Endothelial cell of umbilical vein (primary cell): ENCODE measurements around the gene IGFBP6. TPM values are rescaled to one million over a fixed set of nuclear protein-coding genes. Genes with fewer than 3 reads are reported as not detected.
A peak's percentile ranks its signal among the peaks of the same experiment; 100 is the strongest.

ENCODE experiments used
- BruUV-seq: library from RNA; stranded (reverse); fragments of 400-500 nt; replicated peaks from 2 replicates; lab custom pipeline; 2021; lab: Mats Ljungman, UMichigan
- CTCF ChIA-PET: fragments of 300-600, 350-600 bp; sonication (Branson Sonifier 250); formaldehyde crosslinking; loops from one replicate; lab custom pipeline; 2021; ENCODE audit warnings: antibody characterized with exemption, inconsistent platforms; lab: Charles Lee
- POLR2A ChIA-PET: fragments of 300-600, 350-600 bp; sonication (Branson Sonifier 250); formaldehyde crosslinking; loops from one replicate; lab custom pipeline; 2021; ENCODE audit warnings: antibody characterized with exemption, inconsistent platforms; lab: Charles Lee
- DNase-seq: peaks from one replicate; pipeline ENCODE4 v3.0.0-alpha.2; 2011; ENCODE audit warnings: low read depth, low spot score
- FAIRE-seq: peaks from 2 replicates; lab custom pipeline; 2011; peaks lifted over from hg19 to GRCh38; lab: Jason Lieb, UNC
- H2AFZ ChIP-seq: 2 replicates; pipeline ENCODE4 v1.6.0; 2012; ENCODE audit warnings: low read depth, low read length, control low read depth, inconsistent platforms
- H3K27ac ChIP-seq: 2 replicates; pipeline ENCODE4 v1.5.1; 2011; ENCODE audit warnings: low read depth, mild to moderate bottlenecking, control low read depth, low read length, moderate library complexity; ENCODE audit not compliant: insufficient read depth
- H3K27me3 ChIP-seq, 2 experiments: 2 replicates each; pipeline versions ENCODE4 v1.6.0 to v1.6.1; 2011; ENCODE audit warnings: low read length in 2 of 2, mixed read lengths in 1 of 2; ENCODE audit not compliant: control insufficient read depth in 2 of 2, insufficient read depth in 2 of 2
- H3K36me3 ChIP-seq, 2 experiments: 2 replicates in 1 of 2; 3 replicates in 1 of 2; pipeline ENCODE4 v1.5.1; 2011; ENCODE audit warnings: low read length in 2 of 2, mild to moderate bottlenecking in 1 of 2, moderate library complexity in 1 of 2; ENCODE audit not compliant: control insufficient read depth in 2 of 2, insufficient read depth in 2 of 2; ENCODE audit errors: extremely low read depth in 1 of 2
- H3K4me1 ChIP-seq: 3 replicates; pipeline ENCODE4 v1.5.1; 2011; ENCODE audit warnings: mild to moderate bottlenecking, low read length; ENCODE audit not compliant: control insufficient read depth, insufficient read depth; ENCODE audit errors: extremely low read depth
- H3K4me2 ChIP-seq: 2 replicates; pipeline ENCODE4 v1.6.1; 2011; ENCODE audit warnings: low read length, control low read depth, mixed read lengths; ENCODE audit not compliant: insufficient read depth
- H3K4me3 ChIP-seq, 3 experiments: fragments of 200-600 bp in 1 of 3; sonication (generic), shearing (Covaris generic) in 1 of 3; replicated peaks in 1 of 3; 2 replicates each; pipeline ENCODE4 v1.5.1; 2011 to 2016; ENCODE audit warnings: control low read depth in 3 of 3, low read length in 3 of 3, mild to moderate bottlenecking in 2 of 3, inconsistent platforms in 1 of 3, low read depth in 1 of 3, moderate library complexity in 1 of 3; ENCODE audit not compliant: insufficient read depth in 1 of 3
- H3K79me2 ChIP-seq: 2 replicates; pipeline ENCODE4 v1.6.0; 2012; ENCODE audit warnings: low read length, inconsistent platforms; ENCODE audit not compliant: control insufficient read depth, insufficient read depth
- H3K9ac ChIP-seq: replicated peaks from 2 replicates; pipeline ENCODE3; 2011; ENCODE audit warnings: low read length, control low read depth; ENCODE audit not compliant: insufficient read depth; ENCODE audit errors: extremely low read depth
- H3K9me1 ChIP-seq: replicated peaks from 3 replicates; pipeline ENCODE4 v1.6.0; 2011; ENCODE audit warnings: mild to moderate bottlenecking, low read length; ENCODE audit not compliant: control insufficient read depth, insufficient read depth; ENCODE audit errors: extremely low read depth
- H3K9me3 ChIP-seq: replicated peaks from 2 replicates; pipeline ENCODE4 v1.5.1; 2012; ENCODE audit warnings: low read length, inconsistent platforms; ENCODE audit not compliant: control insufficient read depth, insufficient read depth
- H4K20me1 ChIP-seq: replicated peaks from 2 replicates; pipeline ENCODE3; 2011; ENCODE audit warnings: mild to moderate bottlenecking, low read length; ENCODE audit not compliant: control insufficient read depth, insufficient read depth; ENCODE audit errors: extremely low read depth
- EZH2 ChIP-seq: IDR thresholded peaks from 2 replicates; pipeline ENCODE4 v1.6.1; 2012; ENCODE audit warnings: borderline replicate concordance, low read depth, mild to moderate bottlenecking, moderate library complexity, low read length, inconsistent platforms; ENCODE audit not compliant: severe bottlenecking
- FOS ChIP-seq: IDR thresholded peaks from 2 replicates; pipeline ENCODE4 v1.6.1; 2011; ENCODE audit warnings: mild to moderate bottlenecking, low read length, moderate library complexity, borderline replicate concordance; ENCODE audit not compliant: insufficient read depth
- GATA2 ChIP-seq: IDR thresholded peaks from 2 replicates; pipeline ENCODE4 v1.7.0; 2011; ENCODE audit warnings: low read depth, mild to moderate bottlenecking, moderate library complexity, mixed read lengths, low read length; ENCODE audit not compliant: insufficient read length, insufficient read depth
- JUN ChIP-seq: IDR thresholded peaks from 2 replicates; pipeline ENCODE4 v1.6.1; 2011; ENCODE audit warnings: borderline replicate concordance, low read depth; ENCODE audit not compliant: insufficient read length, insufficient read depth
- MYC ChIP-seq: IDR thresholded peaks from one replicate; pipeline ENCODE4 v1.6.1; 2011; ENCODE audit warnings: mild to moderate bottlenecking, low read depth, low read length
- POLR2A ChIP-seq: IDR thresholded peaks from 2 replicates; pipeline ENCODE4 v1.6.1; 2012; ENCODE audit warnings: low read depth, mild to moderate bottlenecking, control low read depth, low read length
- POLR2AphosphoS5 ChIP-seq: IDR thresholded peaks from 2 replicates; pipeline ENCODE4 v1.6.1; 2012; ENCODE audit warnings: low read depth, mild to moderate bottlenecking, control low read depth, low read length, moderate library complexity; ENCODE audit not compliant: insufficient read depth
- dilution Hi-C: fragments of 300-500 bp; cut with MboI; formaldehyde crosslinking; loops from one replicate; pipeline ENCODE4 v1.15.0; 2019; ENCODE audit warnings: low sequenced_read_pairs; ENCODE audit not compliant: extremely low pct_ligation_motif_present
- intact Hi-C: fragments of 100-400 bp; cut with micrococcal nuclease; formaldehyde crosslinking; loops from one replicate; pipeline ENCODE4 v1.10.0; 2022
- polyA plus RNA-seq, 4 experiments: library from polyadenylated mRNA; depleted of rRNA in 3 of 4; stranded (reverse) in 3 of 4; unstranded in 1 of 4; fragments of >200 nt; gene quantifications; 2 replicates each; pipeline versions ENCODE4 v1.2.1 to v1.2.3, GENCODE V29; 2011 to 2012; ENCODE audit warnings: missing spikeins in 1 of 4
- total RNA-seq: library from RNA; stranded (reverse); gene quantifications from 2 replicates; pipeline ENCODE4 v1.2.3, GENCODE V29; 2021
- TF ChIP-seq, protein P1 (sequence below): IDR thresholded peaks from 2 replicates; pipeline ENCODE4 v1.6.1; 2011; ENCODE audit not compliant: insufficient read depth, insufficient read length
- TF ChIP-seq, protein P2 (sequence below), 2 donors: IDR thresholded peaks; 1 replicate in 1 of 2; 2 replicates in 1 of 2; pipeline ENCODE4 v1.5.1; 2011; ENCODE audit warnings: low read length in 2 of 2, mild to moderate bottlenecking in 2 of 2, moderate library complexity in 2 of 2, control low read depth in 1 of 2, inconsistent platforms in 1 of 2, low read depth in 1 of 2; ENCODE audit not compliant: insufficient read depth in 1 of 2; ENCODE audit errors: extremely low read depth in 1 of 2

Gene IGFBP6
- total and polyA plus RNA-seq, 2 donors (not counting 3 experiments of a cell fraction or from before 2014, with no cell fraction given): 14.1 to 18.2 TPM

GRCh38 chr12:53048033-53048779 lies 49.3 kb upstream of the IGFBP6 start:
- dilution Hi-C loops (no loop called here), intact Hi-C loops (loop anchor here (1.0 kb wide), 1 partner anchor 10 kb away; no protein-coding TSS in a partner anchor)
- no peaks in the 10 kb centered on the region for H3K9me1 ChIP-seq
- no peaks in the 10 kb centered on the region for H4K20me1 ChIP-seq
- H3K27me3 ChIP-seq: no peaks in the 10 kb centered on the region
- H3K4me3 ChIP-seq: peak overlapping the region in 1 of 3 experiments; percentile 31
- no peak for TF ChIP-seq JUN
- TF ChIP-seq, protein P1, sequence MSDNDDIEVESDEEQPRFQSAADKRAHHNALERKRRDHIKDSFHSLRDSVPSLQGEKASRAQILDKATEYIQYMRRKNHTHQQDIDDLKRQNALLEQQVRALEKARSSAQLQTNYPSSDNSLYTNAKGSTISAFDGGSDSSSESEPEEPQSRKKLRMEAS: no peak
- TF ChIP-seq GATA2: no peak
- TF ChIP-seq, protein P2, sequence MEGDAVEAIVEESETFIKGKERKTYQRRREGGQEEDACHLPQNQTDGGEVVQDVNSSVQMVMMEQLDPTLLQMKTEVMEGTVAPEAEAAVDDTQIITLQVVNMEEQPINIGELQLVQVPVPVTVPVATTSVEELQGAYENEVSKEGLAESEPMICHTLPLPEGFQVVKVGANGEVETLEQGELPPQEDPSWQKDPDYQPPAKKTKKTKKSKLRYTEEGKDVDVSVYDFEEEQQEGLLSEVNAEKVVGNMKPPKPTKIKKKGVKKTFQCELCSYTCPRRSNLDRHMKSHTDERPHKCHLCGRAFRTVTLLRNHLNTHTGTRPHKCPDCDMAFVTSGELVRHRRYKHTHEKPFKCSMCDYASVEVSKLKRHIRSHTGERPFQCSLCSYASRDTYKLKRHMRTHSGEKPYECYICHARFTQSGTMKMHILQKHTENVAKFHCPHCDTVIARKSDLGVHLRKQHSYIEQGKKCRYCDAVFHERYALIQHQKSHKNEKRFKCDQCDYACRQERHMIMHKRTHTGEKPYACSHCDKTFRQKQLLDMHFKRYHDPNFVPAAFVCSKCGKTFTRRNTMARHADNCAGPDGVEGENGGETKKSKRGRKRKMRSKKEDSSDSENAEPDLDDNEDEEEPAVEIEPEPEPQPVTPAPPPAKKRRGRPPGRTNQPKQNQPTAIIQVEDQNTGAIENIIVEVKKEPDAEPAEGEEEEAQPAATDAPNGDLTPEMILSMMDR (IDR thresholded peaks at IDR 0.05; ENCODE audit: extremely low read depth in 1 of 2, insufficient read depth in 1 of 2, low read depth in 1 of 2, low read length in 2 of 2): peak in 1 of 2 donors; percentile 3
- TF ChIP-seq POLR2AphosphoS5: peak; percentile 27
- no peak for TF ChIP-seq POLR2A
- TF ChIP-seq EZH2: no peak
- TF ChIP-seq FOS: no peak
- no peak for TF ChIP-seq MYC
- H3K27ac ChIP-seq: peak overlapping the region; percentile 60
- H3K4me1 ChIP-seq: peaks cover 57% of the 10 kb centered on the region
- H3K4me2 ChIP-seq: peak overlapping the region; percentile 85
- H3K9me3 ChIP-seq: no peaks in the 10 kb centered on the region
- no TSS peak for BruUV-seq
- FAIRE-seq: peak; percentile 86
- H3K79me2 ChIP-seq: peaks cover 15% of the 10 kb centered on the region
- ChIA-PET CTCF (interaction anchor here (1.0 to 4.5 kb wide), 6 partner anchors 9 to 54 kb away, joined by 4 to 45 read pairs (median 15); no protein-coding TSS in a partner anchor), POLR2A (interaction anchor here (0.6 to 1.0 kb wide), 2 partner anchors 31 to 212 kb away, joined by 3 read pairs; partner anchors contain the start of gene SPRYD3)
- DNase-seq: peak; percentile 41
- no peak overlapping the region for H3K9ac ChIP-seq
- no peaks in the 10 kb centered on the region for H3K36me3 ChIP-seq
- no peak overlapping the region for H2AFZ ChIP-seq
